OCI-LY3 (cell line): Measurements from ENCODE around the gene PDE4A.

Source experiments
- EZH2phosphoT487 ChIP-seq: fragments of 200-600 bp; shearing (Covaris generic); IDR thresholded peaks from 2 replicates; pipeline ENCODE4 v1.6.1; 2018; ENCODE audit warnings: antibody characterized with exemption, mixed run types, low read depth
- TF ChIP-seq, protein P1 (sequence below): fragments of 200-600, 300-600 bp; sonication (generic); IDR thresholded peaks from 2 replicates; pipeline ENCODE4 v1.5.1; 2014; ENCODE audit warnings: antibody characterized with exemption, low read length, low read depth

DNA sequence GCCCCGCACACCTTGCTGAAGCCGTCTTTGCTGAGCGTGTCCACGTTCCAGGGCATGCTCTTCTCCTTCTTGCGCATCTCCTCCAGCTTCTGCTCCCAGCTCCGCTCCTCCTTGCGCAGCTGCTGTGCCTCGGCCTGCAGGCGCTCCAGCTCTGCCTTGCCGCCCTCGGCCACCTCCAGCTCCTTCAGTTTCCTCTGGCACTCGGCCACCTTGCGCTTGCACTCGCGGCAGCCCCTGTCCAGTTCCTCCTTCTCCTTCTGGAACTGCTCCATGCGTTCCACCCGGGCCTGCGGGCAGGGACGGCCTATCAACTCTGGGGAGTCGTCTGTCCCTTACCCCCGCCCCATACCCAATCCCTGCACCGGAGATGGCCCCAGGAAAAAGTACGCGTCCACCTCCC lies 24.4 kb upstream of the PDE4A start:
- TF ChIP-seq, protein P1, sequence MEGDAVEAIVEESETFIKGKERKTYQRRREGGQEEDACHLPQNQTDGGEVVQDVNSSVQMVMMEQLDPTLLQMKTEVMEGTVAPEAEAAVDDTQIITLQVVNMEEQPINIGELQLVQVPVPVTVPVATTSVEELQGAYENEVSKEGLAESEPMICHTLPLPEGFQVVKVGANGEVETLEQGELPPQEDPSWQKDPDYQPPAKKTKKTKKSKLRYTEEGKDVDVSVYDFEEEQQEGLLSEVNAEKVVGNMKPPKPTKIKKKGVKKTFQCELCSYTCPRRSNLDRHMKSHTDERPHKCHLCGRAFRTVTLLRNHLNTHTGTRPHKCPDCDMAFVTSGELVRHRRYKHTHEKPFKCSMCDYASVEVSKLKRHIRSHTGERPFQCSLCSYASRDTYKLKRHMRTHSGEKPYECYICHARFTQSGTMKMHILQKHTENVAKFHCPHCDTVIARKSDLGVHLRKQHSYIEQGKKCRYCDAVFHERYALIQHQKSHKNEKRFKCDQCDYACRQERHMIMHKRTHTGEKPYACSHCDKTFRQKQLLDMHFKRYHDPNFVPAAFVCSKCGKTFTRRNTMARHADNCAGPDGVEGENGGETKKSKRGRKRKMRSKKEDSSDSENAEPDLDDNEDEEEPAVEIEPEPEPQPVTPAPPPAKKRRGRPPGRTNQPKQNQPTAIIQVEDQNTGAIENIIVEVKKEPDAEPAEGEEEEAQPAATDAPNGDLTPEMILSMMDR, result no peak
- no peak for TF ChIP-seq EZH2phosphoT487
